OCI-LY7 (cell line): ENCODE results near the gene CDK14.

Experiments
- CTCF ChIP-seq: fragments of 200-600 bp; sonication (generic); conservative IDR thresholded peaks from 2 replicates; pipeline ENCODE4 v1.5.1; 2014; ENCODE audit warnings: mild to moderate bottlenecking, antibody characterized with exemption, low read length, moderate library complexity, mixed read lengths
- EZH2phosphoT487 ChIP-seq: fragments of 200-600 bp; sonication (generic); IDR thresholded peaks from 2 replicates; pipeline ENCODE4 v1.6.1; 2018; ENCODE audit warnings: low read depth, borderline replicate concordance, mild to moderate bottlenecking, mixed run types, antibody characterized with exemption, low read length, moderate library complexity, mixed read lengths

GRCh38 chr7:91098566-91098965 is 502.4 kb downstream of the CDK14 start:
- TF ChIP-seq CTCF = no peak
- no peak for TF ChIP-seq EZH2phosphoT487
